Stimulated activated CD4-positive, alpha-beta T cell treated with anti-CD3 and anti-CD28 coated beads, Interleukin-1b, Interleukin-23, amount 100 ng/mL, for 1 hour (primary cell): ENCODE data around the gene PTPRZ1.

Experiments used
- DNase-seq, 2 donors: peaks; one replicate each; pipeline ENCODE4 v3.0.0-alpha.2; 2020; ENCODE audit warnings: low read depth in 2 of 2

Gene PTPRZ1

GRCh38 chr7:122055073-122055472 lies 182.1 kb downstream of the PTPRZ1 start:
- no peak for DNase-seq

- DNase-seq, result no peak
Observed at GRCh38 chr7:122056977-122057376, 184.0 kb downstream of the PTPRZ1 start.

- no peak for DNase-seq
Observed at GRCh38 chr7:122059542-122059941, 186.6 kb downstream of the PTPRZ1 start.

GRCh38 chr7:122063146-122063545 lies 190.2 kb downstream of the PTPRZ1 start:
- DNase-seq, result no peak

- DNase-seq, result no peak
Observed at GRCh38 chr7:122064971-122065370, 192.0 kb downstream of the PTPRZ1 start.

- no peak for DNase-seq
Observed at GRCh38 chr7:122067077-122067476, 194.1 kb downstream of the PTPRZ1 start.

GRCh38 chr7:122068046-122068445 lies 195.1 kb downstream of the PTPRZ1 start:
- DNase-seq, result no peak

- DNase-seq, result no peak
Observed at GRCh38 chr7:122068999-122069398, 196.0 kb downstream of the PTPRZ1 start.

- no peak for DNase-seq
Observed at GRCh38 chr7:122070062-122070461, 197.1 kb downstream of the PTPRZ1 start.

- no peak for DNase-seq
Observed at GRCh38 chr7:122070834-122071233, 197.9 kb downstream of the PTPRZ1 start.

- no peak for DNase-seq
Observed at GRCh38 chr7:122072272-122072671, 199.3 kb downstream of the PTPRZ1 start.

- no peak for DNase-seq
Observed at GRCh38 chr7:122072924-122073599, 200.1 kb downstream of the PTPRZ1 start.

- DNase-seq, result no peak
Observed at GRCh38 chr7:122073635-122074034, 200.7 kb downstream of the PTPRZ1 start.

GRCh38 chr7:122082160-122082559 lies 209.2 kb downstream of the PTPRZ1 start:
- DNase-seq, result no peak

- DNase-seq, result no peak
Observed at GRCh38 chr7:122082670-122083069, 209.7 kb downstream of the PTPRZ1 start.

GRCh38 chr7:122092964-122093797 lies 220.2 kb downstream of the PTPRZ1 start:
- peak in 1 of 2 donors; percentile 24 for DNase-seq

- DNase-seq, result no peak
Observed at GRCh38 chr7:122094549-122094948, 221.6 kb downstream of the PTPRZ1 start.

GRCh38 chr7:122095642-122096041 lies 222.7 kb downstream of the PTPRZ1 start:
- DNase-seq, result no peak

GRCh38 chr7:122100021-122100420 lies 227.1 kb downstream of the PTPRZ1 start:
- DNase-seq, result no peak

- no peak for DNase-seq
Observed at GRCh38 chr7:122103064-122103463, 230.1 kb downstream of the PTPRZ1 start.
